AG04450 (cell line): ENCODE results near the gene ELP4. TPM values are rescaled to one million over a fixed set of nuclear protein-coding genes. Genes with fewer than 3 reads are reported as not detected.

Experiments
- CTCF ChIA-PET: fragments of 300-600, 350-600 bp; formaldehyde crosslinking; extraction: SDS; loops from one replicate; lab custom pipeline; 2022; ENCODE audit warnings: antibody characterized with exemption, inconsistent platforms; lab: Charles Lee
- POLR2A ChIA-PET: fragments of 350-600 bp; formaldehyde crosslinking; extraction: SDS; loops from one replicate; lab custom pipeline; 2021; ENCODE audit warnings: antibody characterized with exemption, inconsistent platforms; lab: Yijun Ruan, JAX
- DNase-seq: peaks from one replicate; pipeline ENCODE4 v3.0.0-alpha.2; 2011; ENCODE audit warnings: low read depth, low spot score
- H3K27ac ChIP-seq: one replicate; pipeline ENCODE4 v1.5.1; 2012; ENCODE audit warnings: low read depth, low read length, control low read depth
- H3K27me3 ChIP-seq: one replicate; pipeline ENCODE4 v1.6.0; 2012; ENCODE audit warnings: low read length; ENCODE audit not compliant: control insufficient read depth, insufficient read depth
- H3K4me3 ChIP-seq: 2 replicates; pipeline ENCODE4 v1.5.1; 2011; ENCODE audit warnings: mild to moderate bottlenecking, low read depth, low read length, control low read depth
- H3K9me3 ChIP-seq: 2 replicates; pipeline ENCODE4 v1.5.1; 2012; ENCODE audit warnings: low read length; ENCODE audit not compliant: control insufficient read depth, insufficient read depth
- polyA plus RNA-seq: library from polyadenylated mRNA; depleted of rRNA; stranded (reverse); fragments of >200 nt; gene quantifications from 2 replicates; pipeline ENCODE4 v1.2.3, GENCODE V29; 2011
- TF ChIP-seq, protein P1 (sequence below): IDR thresholded peaks from 2 replicates; pipeline ENCODE4 v1.5.1; 2011; ENCODE audit warnings: low read depth, low read length, control low read depth, inconsistent platforms

Gene ELP4
- polyA plus RNA-seq, 1 experiment: 15.5 TPM

DNA sequence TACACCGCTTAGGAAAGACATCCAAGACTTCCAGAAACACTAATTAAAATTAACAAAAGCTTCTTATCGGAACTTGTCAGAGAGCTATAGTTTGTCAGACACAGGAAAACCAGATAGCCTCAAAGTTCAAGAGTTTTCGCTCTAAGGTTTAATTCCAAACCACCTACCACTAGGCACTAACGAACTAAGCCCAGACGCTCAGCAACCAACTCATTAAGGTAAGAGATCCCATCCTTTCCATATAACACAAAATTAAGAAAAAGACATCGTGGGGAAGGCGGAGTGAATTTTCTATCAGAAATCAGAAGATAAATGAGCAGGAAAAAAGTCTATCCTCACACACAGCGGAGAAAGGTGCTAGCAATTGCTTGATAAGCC, 527 bp upstream of the ELP4 start:
- ChIA-PET POLR2A (no interaction called here), CTCF (no interaction called here)
- Histone ChIP-seq H3K27ac (no peak overlapping the region), H3K9me3 (no peaks in the 10 kb centered on the region), H3K4me3 (peak overlapping the region; percentile 98), H3K27me3 (no peaks in the 10 kb centered on the region)
- TF ChIP-seq, protein P1, sequence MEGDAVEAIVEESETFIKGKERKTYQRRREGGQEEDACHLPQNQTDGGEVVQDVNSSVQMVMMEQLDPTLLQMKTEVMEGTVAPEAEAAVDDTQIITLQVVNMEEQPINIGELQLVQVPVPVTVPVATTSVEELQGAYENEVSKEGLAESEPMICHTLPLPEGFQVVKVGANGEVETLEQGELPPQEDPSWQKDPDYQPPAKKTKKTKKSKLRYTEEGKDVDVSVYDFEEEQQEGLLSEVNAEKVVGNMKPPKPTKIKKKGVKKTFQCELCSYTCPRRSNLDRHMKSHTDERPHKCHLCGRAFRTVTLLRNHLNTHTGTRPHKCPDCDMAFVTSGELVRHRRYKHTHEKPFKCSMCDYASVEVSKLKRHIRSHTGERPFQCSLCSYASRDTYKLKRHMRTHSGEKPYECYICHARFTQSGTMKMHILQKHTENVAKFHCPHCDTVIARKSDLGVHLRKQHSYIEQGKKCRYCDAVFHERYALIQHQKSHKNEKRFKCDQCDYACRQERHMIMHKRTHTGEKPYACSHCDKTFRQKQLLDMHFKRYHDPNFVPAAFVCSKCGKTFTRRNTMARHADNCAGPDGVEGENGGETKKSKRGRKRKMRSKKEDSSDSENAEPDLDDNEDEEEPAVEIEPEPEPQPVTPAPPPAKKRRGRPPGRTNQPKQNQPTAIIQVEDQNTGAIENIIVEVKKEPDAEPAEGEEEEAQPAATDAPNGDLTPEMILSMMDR: no peak
- no peak for DNase-seq

DNA sequence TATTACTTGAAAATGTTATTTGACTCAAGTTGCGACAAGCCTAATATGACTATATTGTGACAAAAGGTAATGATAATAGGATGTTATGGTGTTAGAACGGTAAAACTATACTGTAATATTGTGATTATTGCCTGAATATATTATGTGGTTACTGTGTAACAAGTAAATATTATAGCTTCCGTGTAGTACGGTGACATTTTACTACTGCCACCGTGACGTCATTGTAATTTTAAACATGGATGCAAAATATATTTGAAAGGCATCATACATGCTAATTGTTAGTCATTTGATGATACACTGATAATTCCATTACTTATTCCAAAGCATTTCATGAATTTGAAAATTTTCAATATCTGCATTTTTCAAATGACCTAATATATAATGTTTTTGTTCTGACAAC, 2.5 kb downstream of the ELP4 start:
- DNase-seq: no peak
- no peaks in the 10 kb centered on the region for H3K27me3 ChIP-seq
- H3K27ac ChIP-seq: no peak overlapping the region
- TF ChIP-seq, protein P1: no peak
- POLR2A ChIA-PET: no interaction called here
- H3K4me3 ChIP-seq: no peak overlapping the region
- CTCF ChIA-PET: no interaction called here
- no peaks in the 10 kb centered on the region for H3K9me3 ChIP-seq

DNA sequence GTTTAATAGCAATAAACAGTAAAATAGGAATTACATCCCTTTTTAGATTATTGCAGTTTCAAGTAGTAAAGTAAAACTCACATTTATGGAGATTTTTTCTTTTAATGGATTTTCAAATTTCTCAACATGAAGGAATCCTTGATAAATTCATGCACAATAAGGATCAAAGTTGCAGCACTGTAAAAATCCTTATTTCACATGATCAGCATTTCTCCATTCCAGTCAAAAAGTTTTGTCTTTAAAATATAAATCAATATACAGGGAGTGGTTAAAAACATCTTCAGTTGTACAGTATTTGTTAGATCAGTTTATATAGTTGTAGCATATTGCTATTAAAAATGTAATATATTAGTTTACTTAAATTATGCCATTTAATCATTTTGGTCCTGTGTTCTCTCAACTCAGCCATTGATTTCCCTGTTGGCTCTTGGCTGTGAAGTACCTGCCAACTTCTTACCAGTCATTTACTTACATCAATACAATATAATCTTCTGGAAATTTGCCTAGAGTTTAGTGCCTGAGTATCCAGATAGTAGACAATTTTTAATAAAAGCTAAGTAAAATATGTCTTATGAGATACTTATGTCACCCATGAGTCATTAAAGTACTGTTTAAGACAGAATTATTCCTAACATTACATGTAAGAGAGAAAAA, 12.1 kb downstream of the ELP4 start:
- CTCF ChIA-PET: no interaction called here
- POLR2A ChIA-PET: interaction anchor here (0.6 kb wide), 1 partner anchor 65 kb away, joined by 3 read pairs; no protein-coding TSS in a partner anchor
- H3K9me3 ChIP-seq: no peaks in the 10 kb centered on the region
- no peak overlapping the region for H3K27ac ChIP-seq
- H3K27me3 ChIP-seq: no peaks in the 10 kb centered on the region
- no peak overlapping the region for H3K4me3 ChIP-seq
- DNase-seq: no peak
- TF ChIP-seq, protein P1: no peak

DNA sequence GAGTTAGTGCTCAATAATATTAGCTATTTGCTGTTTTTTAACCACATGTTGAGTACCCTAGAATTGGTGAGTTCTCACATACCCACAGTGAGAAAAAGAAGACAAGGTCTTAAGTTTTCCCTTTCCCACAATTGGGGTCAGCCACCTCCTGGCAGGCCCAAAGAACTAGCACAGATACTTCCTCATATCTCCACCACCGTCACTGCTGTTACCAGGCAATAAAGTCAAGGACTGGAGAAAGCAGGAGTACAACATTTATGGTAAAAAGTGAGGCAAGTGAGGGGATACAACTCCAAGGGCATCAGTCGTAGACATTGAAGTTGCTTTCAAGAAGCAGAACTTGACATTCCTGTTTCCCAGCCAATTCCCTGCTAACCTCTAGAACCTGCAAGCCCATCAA, 19.6 kb downstream of the ELP4 start:
- H3K27ac ChIP-seq: no peak overlapping the region
- CTCF ChIA-PET: no interaction called here
- no peak overlapping the region for H3K4me3 ChIP-seq
- no peaks in the 10 kb centered on the region for H3K27me3 ChIP-seq
- TF ChIP-seq, protein P1: no peak
- no peak for DNase-seq
- H3K9me3 ChIP-seq: no peaks in the 10 kb centered on the region
- POLR2A ChIA-PET: no interaction called here

DNA sequence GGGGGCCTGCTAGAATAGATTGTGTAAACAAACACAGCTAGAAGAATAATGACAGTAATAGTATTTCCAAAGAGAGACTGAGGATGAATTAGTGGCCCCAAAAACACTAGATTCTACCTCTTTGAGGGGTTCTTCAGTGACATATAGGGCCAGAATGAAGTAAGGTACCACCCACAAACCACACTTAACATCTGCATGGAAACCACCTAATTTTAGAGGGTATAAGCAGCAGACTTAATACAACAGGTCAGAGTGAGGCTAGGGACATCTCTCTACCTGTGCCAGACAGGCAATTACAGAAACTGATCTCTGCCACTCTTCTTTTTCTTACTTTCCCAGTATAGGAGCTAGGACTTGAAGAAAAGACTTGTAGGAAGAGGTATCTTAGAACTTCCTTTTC, 20.1 kb downstream of the ELP4 start:
- ChIA-PET POLR2A (no interaction called here), CTCF (no interaction called here)
- no peaks in the 10 kb centered on the region for H3K9me3 ChIP-seq
- H3K27ac ChIP-seq: no peak overlapping the region
- H3K27me3 ChIP-seq: no peaks in the 10 kb centered on the region
- no peak for DNase-seq
- no peak overlapping the region for H3K4me3 ChIP-seq
- TF ChIP-seq, protein P1: no peak
